ENCODE results near the gene DDX31.

Gene DDX31

DNA sequence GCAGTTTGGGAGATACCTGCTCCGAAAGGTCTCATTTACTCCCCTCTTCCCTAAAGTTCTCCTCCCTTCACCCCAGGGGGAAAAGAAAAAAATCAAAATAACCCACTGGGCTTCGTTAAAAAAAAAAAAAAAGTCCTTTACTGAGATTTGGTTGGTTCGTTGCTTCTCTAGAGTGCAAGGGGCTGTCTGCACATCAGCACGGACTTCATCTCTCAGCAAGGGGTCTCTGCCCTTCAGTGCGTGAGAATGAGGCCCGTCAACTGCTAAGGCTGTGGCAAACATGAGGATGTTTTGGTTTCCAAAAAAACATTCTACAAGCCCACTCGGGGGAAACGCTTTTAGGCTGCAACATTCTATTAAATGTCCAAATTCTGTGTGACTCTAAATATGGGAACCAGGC is 77.3 kb downstream of the DDX31 start:
- no peak for DNase-seq

DNA sequence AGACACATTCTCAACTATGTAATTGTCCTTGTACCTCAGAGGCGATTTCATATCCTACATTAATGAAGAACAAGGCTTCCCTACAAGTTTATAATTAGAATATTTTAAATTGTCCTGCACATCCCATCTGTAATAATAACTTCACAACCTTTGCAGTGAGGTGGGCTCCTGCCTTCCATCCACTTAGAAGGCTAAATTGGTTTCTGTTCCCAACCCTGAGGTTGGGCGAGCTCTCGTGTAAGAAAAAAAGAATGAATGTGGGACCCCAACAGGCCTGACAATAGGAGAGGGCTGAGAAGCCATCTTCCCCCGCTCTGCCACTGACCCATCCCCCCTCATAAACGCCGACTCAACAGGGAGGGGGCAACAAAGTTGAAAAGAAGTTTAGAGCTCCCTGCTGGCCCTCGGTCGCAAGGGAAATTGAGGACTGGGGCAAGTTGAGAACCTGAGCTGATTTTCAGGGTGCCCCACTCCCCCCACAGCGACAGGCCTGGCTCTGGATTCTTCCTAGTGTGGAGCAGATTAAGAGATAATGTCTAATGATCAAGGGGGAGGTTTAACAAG is 78.0 kb downstream of the DDX31 start:
- DNase-seq, result no peak

DNA sequence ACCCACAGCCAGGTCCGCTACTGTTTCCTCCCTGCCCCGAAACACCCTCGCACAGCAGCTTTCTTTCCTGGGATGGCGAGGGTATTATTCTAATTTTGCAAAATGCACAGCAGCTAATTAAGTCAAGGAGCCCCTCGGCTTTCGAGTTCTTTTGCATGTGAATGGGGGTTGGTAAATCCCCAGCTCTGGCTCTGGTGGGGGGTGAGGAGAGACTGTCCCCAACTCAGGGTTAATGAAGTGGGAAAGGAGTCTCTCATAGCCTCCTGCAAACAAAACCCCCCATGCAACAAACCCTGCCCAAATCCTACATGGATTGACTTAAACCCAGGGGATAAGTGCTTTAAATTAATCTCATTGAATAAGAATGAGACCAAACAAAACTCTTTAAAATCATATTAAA is 78.5 kb downstream of the DDX31 start:
- DNase-seq, result no peak

DNA sequence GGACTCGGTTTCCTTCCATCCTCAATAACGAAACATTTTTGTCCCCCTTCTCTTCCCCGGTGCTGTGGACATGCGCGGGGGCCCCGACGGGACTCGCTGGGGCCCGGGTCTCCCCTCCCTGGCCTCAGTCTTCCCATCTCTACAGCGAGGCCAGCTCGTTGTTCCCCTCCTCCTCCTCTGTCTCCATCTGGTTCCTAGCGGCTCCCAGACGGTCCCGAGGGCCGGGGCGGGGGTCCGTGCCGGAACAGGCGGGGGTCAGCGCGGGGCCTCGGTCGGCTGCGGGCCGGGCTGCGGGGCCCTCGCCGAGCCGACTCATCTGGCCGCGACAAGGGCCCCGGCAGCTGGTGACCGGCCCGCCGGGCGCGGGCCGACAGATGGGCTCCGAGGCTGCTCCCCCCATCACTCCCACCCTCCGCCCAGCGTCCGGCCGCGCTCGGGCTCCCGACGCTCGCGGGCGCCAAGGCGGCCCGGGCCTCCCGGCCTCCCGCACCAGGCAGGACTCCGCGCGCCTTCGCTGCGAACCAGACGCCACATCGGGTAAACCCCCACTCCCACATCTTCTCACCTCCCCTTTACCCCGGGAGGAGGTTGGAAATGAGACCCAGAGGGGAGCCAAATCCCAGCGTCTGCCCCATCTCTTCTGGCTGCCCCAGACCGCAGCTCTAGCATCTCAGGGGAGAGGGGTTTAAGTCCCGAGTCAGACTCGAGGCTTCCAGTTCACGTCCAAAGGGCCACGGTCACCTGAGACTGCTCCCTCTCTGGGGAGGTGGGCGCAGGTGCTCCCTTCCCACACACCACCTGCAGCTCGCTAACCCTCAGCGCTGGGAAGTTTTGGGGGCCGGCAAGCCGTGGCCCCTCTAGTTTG is 79.2 kb downstream of the DDX31 start:
- DNase-seq, result no peak

DNA sequence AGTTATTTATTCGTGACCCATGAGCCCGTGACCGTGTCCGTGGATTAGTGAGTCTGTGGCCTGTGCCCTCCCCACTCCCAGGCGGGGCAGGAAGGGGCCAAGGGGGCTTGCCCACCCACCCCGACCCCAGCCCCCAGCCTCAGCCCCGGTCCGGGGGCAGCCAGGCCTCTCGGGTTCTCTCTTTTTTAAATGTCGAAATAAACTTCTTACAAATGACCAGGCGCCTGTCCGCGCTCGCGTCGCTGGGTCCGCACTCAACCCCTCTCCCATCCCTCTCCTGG is 79.8 kb downstream of the DDX31 start:
- no peak for DNase-seq

DNA sequence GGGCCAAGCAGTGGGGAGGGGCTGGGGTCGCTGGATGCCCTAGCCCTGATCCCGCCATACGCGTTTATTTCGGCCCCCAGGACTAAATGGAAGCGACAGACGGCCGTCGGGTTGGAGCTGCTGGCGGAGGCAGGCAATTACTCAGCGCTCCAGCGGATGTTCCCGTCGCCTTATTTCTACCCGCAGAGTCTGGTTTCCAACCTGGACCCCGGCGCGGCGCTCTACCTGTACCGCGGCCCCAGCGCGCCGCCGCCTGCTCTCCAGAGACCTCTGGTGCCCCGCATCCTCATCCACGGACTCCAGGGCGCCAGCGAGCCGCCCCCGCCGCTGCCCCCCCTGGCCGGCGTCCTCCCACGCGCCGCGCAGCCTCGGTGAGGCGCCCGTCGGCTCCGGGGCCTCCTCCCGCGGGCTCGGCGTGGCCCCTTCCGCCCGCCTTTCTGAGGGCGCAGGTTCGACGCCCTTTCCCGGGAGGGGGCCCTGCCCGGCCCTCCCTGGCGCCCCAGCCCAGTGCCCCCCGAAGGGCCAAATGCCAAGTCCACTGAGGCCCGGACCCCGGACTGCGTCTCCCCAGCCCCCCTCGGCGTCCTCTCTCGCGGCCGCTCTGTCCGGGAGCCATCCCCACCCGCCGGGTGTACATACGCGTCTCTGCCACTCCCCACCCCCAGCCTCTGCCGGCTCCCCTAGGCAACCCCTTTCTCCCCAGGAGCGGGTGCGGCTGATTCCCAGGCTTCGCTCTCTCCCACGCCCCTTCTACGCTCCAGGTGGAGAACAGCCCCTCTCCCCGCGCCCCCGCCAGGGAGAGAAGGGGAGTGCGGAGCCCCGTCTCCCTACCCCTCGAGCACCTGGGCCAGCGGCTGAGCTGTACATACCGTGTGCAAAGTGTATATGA is 80.4 kb downstream of the DDX31 start:
- no peak for DNase-seq

DNA sequence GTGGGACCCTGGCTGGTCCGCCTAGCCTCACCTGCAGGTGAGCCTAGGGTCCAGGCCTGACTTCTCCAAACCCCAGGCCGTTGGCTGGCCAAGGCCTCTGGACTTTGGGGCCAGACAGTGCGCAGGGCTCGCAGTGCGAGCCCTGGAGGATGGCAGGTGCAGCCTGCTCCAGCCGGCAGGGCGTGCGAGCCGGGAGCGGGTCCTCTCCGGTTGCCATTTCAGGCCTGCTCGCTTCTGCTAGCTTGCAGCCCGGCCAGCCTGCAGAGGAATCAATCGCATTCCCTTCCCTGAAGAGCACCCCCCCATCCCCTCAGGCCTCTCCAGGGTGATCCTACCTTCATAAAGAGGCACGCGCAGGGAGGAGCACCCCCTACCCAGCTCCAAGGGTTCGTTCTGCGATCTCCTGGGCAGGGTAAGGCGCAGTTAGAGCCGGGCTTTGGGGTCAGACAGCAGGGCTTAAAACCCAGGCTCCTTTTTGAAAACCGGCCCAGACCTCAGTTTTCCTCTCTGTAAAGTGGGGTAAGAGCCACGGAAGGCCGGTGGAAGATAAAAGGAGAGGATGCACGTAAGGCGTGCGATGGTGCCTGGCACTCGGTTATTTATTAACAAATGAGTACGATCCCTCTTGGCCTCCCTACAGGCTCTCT is 81.2 kb downstream of the DDX31 start:
- no peak for DNase-seq

DNA sequence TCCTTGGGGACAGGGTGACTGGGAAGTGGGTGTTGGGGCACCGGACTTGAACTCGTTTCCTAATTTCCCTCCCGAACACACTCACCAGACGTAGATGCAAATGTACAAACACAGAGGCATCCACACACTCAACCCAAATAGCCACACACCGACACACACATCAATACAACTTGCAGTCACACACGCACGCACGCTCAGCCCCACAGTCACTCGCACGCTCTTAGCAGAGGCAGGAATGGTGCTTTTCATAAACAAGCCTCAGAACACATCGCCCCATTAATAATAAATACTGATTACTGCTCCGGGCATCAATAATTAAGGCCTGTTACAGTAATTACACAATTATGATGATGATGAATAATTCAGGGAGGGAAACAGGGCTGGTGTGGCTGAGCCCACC is 81.7 kb downstream of the DDX31 start:
- DNase-seq, result no peak

DNA sequence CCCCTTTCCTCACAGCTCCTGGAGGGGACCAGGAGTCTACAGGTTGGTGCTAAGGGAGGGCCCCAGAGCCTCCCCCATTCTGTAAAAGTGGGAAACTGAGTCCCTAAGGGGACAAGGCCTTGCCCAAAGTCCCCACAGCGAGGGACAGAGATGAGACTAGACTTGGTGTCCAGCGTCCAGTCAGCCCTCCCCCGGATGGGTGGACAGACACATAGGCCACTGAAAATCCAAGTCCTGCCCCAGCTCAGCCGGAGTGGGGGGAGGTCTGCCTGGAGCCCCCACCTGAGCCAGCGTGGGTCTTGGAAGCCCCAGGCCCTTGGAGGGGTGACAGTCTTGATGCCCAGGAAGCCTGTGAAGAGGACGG is 82.2 kb downstream of the DDX31 start:
- no peak for DNase-seq

DNA sequence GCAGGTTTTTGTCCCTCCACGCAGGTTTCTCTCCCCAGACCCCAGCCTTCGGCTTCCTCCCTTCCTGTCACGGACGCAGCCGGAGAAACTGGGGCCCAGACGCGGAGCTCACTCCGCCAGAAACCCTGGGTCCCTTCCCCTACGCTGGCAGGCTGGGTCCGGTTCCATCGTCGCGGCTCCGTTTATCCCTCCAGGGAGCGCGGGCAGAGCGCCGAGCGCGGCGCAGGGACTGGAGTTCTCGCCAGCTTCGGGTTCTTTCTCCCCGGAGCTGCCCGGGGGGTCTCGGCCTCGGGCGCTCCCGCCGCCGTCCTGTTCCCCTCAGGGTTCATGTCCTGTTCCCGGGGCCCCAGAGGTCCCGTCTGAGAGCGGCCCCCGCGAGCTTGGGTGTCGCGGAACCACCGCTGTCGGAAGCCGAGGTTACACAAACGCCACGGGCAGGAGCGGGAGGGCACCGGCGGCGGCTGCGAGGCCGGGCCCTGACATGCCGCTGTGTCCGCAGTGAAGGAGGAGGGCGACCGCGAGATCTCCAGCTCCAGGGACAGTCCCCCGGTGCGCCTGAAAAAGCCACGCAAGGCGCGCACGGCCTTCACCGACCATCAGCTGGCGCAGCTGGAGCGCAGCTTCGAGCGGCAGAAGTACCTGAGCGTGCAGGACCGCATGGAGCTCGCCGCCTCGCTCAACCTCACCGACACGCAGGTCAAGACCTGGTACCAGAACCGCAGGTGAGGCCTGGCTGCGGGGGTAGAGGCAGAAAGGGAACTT is 82.8 kb downstream of the DDX31 start:
- no peak for DNase-seq

DNA sequence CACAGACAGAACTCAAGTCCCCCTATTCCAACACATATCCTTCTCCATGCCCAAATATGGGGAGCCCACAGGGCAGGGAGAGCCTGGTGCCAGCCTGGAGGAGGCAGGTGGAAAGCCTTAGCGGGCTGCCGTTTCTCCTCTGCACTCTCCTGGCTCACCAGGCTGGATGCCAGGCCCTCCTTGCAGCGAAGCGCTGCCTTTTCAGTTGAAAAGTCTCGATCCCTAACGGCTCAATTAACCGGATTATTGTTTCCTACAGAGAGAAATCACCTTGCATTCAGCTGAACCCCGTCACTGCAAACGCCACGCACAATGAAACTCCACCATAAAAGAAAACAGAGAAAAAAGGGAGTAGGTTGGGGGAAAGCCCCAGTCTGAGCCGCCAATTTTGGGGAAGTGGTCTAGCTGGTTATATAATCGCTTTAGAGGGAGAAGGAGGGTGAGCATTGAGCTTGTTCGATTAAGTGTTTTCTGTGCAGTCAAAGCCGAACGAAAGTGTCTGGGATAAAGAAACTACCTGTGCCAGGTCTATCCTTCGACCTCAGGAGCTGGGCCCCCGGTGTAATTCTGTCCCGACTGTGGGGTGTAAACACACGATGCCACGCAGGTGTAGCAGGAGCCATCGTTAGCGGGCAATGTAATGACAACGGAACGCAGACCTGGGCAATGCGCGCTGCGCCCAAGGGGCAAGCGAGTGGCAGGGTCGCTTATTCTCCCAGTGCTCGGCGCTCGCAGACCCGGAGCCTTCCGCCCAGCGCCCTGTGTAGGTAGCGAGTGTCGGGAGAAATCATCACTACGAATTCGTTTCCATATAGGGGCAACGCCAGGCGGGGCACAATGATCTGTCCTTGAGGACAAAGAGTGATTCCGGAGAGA is 83.6 kb downstream of the DDX31 start:
- DNase-seq, result no peak

DNA sequence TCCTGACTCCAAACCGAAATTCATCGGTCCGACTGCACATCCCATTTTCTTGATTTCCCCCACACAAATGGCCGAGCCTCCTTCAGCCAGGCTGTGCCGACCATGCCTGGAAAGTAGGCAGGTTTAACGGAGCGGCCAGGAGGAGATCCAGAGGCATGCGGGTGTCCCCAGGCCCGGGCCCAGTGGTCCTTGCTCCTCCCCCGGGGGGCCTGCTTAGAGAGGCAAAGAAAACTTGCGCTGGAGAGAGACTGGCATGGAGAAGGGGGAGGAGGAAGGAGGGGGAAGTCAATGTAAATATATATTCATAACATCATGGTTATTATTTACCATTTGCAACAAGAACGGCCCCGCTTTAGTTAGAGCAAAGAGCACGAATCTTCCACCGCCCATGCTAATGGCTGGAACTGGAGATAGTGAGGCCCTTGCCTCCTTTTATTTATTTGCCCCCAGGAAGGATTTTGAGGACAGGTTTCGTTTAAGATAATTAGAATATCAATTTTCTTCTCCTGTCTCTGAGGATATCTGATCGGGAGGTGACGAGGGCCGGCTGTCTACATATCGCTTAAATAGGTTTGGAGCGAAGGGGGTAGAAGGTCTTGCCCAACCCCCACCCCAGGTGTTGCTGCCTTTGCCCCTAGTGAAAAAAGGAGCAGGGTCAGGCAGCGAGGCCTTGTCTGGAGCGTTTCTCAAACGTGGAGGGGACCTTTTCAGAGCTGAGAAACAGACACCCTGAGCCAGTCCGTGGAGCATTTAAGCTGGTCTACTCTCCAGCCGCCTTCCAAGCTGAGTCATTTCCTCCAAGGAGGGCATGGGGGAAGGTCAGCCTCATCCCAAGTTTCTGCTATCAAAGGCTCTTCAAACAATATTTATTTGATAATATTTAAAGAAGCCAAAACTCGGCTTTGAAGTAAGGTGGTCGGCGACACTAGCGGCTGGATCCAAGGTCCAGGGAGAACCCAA is 84.9 kb downstream of the DDX31 start:
- DNase-seq, result no peak

DNA sequence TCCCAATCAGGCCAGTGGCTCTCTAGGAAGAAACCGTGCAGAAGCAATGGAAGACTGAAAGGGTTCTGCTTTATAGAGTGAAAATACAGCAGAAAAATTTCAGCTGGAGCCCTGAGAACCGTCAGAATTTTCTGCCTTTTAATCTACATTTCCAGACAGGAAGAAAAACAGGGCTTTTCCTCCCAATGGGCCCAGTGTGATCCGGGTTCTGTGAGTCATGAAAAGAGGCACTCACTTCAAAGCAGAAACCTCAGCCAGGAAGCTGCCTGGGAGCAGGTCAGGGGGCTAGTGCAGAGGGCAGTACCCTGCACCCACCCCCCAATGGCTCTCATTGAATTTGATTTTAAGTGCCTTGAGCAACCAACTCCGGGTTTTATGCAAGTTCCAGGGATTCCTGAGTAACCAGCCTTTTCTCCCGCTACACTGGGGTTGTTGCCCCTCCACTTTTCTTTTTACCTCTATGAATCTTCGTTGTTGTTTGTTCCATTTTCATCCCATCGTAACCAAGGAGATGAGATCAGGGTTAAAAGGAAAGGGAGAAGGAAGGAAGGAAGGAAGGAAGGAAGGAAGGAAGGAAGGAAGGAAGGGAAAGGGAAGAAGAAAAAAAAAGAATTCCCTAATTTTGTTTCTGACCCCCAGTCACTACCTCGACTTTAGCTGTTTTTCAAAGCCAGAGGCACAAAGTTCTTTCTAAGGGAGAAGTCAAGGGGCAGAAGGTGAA is 86.0 kb downstream of the DDX31 start:
- DNase-seq, result no peak

DNA sequence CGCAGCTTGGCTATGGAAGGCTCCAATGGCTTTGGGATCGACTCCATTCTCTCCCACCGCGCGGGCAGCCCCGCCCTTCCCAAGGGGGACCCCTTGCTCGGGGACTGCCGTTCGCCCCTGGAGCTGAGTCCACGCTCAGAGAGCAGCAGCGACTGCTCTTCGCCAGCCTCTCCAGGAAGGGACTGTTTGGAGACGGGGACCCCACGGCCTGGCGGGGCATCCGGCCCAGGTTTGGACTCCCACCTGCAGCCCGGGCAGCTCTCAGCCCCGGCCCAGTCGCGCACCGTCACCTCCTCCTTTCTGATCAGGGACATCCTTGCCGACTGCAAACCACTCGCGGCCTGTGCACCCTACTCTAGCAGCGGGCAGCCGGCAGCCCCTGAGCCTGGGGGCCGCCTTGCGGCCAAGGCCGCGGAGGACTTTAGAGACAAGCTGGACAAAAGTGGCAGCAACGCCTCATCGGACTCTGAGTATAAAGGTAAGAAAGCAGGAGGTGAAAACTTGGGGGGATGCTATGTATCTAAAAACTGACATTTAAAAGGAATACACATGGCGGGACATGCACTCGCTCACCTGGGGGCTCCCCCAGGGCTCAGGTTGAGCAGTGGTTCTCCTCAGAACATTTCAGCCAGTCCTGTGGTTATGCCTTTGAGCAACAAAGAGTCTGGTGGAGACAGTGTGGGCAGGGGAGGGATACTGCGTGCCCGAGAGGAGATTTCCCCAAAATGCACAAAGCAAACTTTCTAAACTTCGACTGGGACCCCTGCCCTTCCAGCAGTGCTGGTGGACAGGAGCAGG is 86.8 kb downstream of the DDX31 start:
- no peak for DNase-seq

DNA sequence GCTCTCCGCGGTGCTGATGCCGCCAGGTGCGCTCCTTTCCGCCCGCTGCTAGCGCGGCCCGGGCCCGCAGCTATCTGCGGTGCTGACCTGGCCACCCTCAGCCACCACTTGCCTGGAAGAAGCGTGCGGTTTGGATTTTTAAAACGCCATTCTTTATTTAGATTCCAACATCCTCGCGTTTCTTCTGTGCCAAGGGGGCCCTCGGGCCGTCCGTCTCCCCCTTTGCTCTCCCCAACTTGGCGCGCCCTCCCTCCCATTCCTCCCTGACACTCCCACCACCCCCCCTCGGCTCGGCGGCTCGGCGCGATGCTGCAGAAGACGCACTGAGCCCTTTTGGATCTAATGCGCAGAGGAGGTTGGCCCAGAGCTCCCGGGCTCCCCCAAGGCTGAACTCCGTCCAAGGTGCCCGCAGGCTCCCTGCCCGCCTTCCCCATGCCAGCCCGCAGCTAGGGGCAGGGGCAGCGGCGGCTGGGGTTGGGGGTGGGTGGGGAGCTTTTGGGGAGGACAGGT is 87.5 kb downstream of the DDX31 start, which contains the start of gene BARHL1:
Gene BARHL1 (plus strand): TSS at position 331 of the 510 bp plus-strand sequence. CDS start 192 bp downstream, outside the sequence.
- no peak for DNase-seq

DNA sequence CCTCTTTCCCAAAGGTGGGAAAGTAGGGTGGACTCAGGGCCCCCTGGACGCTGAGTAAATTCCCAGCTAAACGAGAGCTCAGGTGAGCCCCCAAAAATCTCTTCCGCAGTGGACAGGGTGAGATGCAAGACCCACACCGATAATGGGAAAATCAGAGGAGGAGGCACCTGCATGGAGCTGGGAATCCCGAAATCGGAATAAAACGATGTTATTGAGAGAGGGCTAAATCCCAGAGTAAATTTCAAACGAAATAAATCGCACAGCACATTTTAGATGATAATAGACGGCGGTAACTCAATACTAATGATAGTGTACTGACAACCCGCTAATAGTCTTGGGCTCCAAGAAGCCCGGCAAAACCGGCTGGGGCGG is 90.4 kb downstream of the DDX31 start:
- DNase-seq, result no peak

DNA sequence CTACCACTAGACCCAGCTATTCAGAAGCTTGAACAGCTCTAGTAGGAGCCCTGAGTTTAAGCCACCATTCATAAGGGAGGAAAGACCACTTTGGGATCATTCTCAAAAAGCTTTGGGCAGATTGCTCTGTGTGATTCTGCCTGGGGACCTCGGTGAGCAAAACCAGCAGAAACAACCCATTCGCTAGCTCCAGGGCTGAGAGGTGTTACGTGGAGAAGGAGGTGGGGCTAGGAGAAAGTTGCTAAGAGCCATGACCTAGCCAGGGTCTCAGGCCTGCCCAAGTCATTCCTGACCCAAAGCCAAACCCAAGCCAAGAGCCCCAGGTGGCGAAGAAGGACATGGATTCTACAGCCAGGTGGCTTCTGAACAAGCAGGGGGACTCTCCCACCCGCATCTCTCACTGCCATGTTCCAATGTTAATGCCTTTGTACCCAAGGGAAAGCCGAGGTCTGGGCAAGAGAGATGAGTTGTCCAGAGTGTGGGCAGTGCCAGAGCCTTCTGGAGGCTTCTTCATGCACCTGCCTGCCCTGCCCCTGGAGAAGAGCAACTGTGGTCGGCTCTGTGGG is 91.3 kb downstream of the DDX31 start:
- DNase-seq, result no peak

DNA sequence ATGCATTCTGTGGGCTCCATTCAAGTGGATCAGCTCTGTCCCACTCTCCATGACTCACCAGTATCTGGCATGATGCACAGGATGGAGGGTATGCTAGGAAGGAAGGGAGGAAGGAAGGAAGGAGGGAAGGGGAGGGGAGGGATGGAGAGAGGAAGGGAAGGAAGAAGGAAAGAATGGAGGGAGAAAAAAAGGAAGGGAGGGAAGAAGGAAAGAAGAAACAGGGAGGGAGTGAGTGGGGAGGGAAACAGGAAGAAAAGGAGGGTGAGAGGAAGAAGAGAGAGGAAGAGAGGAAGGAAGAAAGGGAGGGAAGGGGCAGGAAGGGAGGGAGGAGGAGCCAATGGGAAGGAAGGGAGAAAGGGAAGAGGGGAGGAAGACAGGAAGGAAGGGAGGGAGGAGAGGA is 92.7 kb downstream of the DDX31 start:
- no peak for DNase-seq
